Chondrocyte (in vitro differentiated cells): ENCODE results near the gene PDE2A. TPM values are rescaled to one million over a fixed set of nuclear protein-coding genes. Genes with fewer than 3 reads are reported as not detected.

Experiments used
- DNase-seq: peaks from one replicate; pipeline ENCODE4 v3.0.0; 2021; ENCODE audit warnings: mixed read lengths, low spot score
- H3K27ac Mint-ChIP-seq: one replicate; pipeline ENCODE4 v1.8.0; 2021; ENCODE audit warnings: mild to moderate bottlenecking, moderate library complexity, mixed read lengths; ENCODE audit not compliant: unreplicated experiment
- H3K27me3 Mint-ChIP-seq: 2 replicates; pipeline ENCODE4 v1.8.0; 2021; ENCODE audit warnings: low read depth, mixed read lengths
- H3K36me3 Mint-ChIP-seq: 2 replicates; pipeline ENCODE4 v1.8.0; 2021; ENCODE audit warnings: low read depth, mixed read lengths
- H3K4me1 Mint-ChIP-seq: 2 replicates; pipeline ENCODE4 v1.8.0; 2021; ENCODE audit warnings: low read depth, mild to moderate bottlenecking, mixed read lengths
- H3K4me3 Mint-ChIP-seq: one replicate; pipeline ENCODE4 v1.8.0; 2021; ENCODE audit warnings: mild to moderate bottlenecking, moderate library complexity, mixed read lengths; ENCODE audit not compliant: unreplicated experiment
- H3K9me3 Mint-ChIP-seq: 2 replicates; pipeline ENCODE4 v1.8.0; 2021; ENCODE audit warnings: low read depth, mixed read lengths
- CTCF ChIP-seq: fragments of 200-600 bp; sonication (generic); IDR thresholded peaks from 2 replicates; pipeline ENCODE4 v1.5.0; 2021; ENCODE audit warnings: antibody characterized with exemption, mild to moderate bottlenecking, moderate library complexity
- total RNA-seq: library from RNA; stranded (reverse); gene quantifications from 3 replicates; pipeline ENCODE4 v1.2.1, GENCODE V29; 2021

PDE2A gene
- total RNA-seq, 1 donor from 2014 or later = not detected

- H3K36me3 Mint-ChIP-seq = no peaks in the 10 kb centered on the region
Observed at GRCh38 chr11:72655014-72655413, 19.2 kb downstream of the PDE2A start.

DNA sequence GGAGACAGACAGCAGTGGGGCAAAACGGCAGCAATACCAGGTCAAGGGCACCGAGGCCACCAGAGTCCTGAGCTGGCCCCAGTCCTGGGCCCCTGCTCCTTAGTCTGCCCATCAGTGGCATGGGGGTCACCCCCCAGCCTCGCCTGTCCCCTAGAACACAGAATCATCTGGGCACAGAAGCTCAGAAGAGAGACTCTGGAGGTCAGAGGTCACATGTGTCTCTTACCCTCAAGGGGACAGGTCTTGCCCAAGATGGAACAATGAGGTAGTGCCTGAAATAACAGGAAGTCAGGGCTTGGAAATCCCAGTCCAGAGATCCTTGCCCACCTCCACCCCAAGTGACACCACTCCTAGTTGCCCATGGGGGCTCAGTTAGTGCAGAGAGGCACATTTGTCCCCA, 20.6 kb downstream of the PDE2A start:
- no peak for DNase-seq
- Mint-ChIP-seq H3K4me1 (no peaks in the 10 kb centered on the region), H3K9me3 (no peaks in the 10 kb centered on the region), H3K36me3 (no peaks in the 10 kb centered on the region), H3K27me3 (peaks cover 21% of the 10 kb centered on the region), H3K4me3 (no peak overlapping the region), H3K27ac (no peak overlapping the region)
- TF ChIP-seq CTCF = no peak

More at GRCh38 chr11:72655014-72655413, 19.2 kb downstream of the PDE2A start:
- no peak overlapping the region for H3K27ac Mint-ChIP-seq
- no peak overlapping the region for H3K4me3 Mint-ChIP-seq
- TF ChIP-seq CTCF = no peak
- DNase-seq = no peak
- no peaks in the 10 kb centered on the region for H3K4me1 Mint-ChIP-seq
- peaks cover 33% of the 10 kb centered on the region for H3K27me3 Mint-ChIP-seq
- H3K9me3 Mint-ChIP-seq = no peaks in the 10 kb centered on the region

DNA sequence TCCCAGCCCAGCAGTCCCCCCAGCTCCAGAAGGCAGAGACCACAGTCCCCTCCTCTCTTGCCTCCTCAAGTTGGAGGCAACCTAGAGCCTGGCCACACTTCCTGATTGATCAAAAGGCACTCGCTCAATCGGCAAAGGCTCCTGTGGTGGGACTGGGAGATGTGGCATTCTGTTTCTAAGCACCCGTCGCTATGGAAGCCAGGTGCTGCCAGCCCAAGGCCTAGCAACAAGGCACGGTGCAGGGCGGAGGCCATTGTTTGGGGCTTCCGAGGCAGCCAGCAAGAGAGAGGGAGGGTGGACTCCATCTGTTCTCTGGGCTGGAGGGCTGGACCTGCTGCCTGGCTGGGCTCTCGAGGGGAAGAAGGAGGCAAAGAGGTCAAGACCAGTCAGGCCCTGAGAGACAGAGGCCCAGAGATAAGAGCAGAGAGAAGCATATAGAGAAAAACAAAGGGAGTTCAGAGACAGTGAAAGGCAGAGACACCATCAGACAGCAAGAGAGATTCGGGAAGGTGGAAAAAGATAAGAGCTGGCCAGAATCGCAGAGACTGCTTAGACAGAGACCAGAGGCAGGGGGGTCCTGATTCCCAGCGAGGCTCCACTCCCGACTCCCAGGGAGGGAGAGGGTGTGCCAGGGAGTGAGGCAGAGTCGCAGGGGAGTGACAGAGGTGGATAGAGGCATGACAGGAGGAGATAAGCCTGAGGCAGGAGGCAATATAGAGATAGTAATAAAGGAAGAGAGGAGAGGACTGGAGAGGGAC, 21.2 kb downstream of the PDE2A start:
- no peak for TF ChIP-seq CTCF
- DNase-seq = no peak
- no peaks in the 10 kb centered on the region for H3K36me3 Mint-ChIP-seq
- H3K9me3 Mint-ChIP-seq = no peaks in the 10 kb centered on the region
- H3K4me1 Mint-ChIP-seq = no peaks in the 10 kb centered on the region
- H3K27me3 Mint-ChIP-seq = peaks cover 16% of the 10 kb centered on the region
- no peak overlapping the region for H3K4me3 Mint-ChIP-seq
- no peak overlapping the region for H3K27ac Mint-ChIP-seq

DNA sequence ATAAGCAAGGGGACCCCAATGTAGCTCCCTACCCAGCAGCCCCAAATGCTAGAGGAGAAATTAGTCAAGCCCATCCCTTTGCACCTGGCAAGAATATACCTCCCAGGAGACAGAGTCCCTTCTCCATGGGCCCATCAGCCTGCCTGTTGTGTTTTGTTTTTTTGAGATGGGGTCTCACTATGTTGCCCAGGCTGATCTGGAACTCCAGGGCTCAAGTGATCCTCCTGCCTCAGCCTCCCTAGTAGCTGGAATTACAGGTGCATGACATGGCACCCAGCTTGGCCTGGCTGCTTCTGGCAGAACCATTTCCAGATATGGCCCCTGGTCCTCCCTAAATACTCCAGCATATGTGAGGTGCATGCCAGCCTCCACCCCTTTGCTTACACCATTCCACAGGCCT, 22.1 kb downstream of the PDE2A start:
- no peaks in the 10 kb centered on the region for H3K4me1 Mint-ChIP-seq
- no peak for TF ChIP-seq CTCF
- peaks cover 16% of the 10 kb centered on the region for H3K27me3 Mint-ChIP-seq
- H3K36me3 Mint-ChIP-seq = no peaks in the 10 kb centered on the region
- no peak overlapping the region for H3K4me3 Mint-ChIP-seq
- H3K27ac Mint-ChIP-seq = no peak overlapping the region
- no peak for DNase-seq
- H3K9me3 Mint-ChIP-seq = no peaks in the 10 kb centered on the region

DNA sequence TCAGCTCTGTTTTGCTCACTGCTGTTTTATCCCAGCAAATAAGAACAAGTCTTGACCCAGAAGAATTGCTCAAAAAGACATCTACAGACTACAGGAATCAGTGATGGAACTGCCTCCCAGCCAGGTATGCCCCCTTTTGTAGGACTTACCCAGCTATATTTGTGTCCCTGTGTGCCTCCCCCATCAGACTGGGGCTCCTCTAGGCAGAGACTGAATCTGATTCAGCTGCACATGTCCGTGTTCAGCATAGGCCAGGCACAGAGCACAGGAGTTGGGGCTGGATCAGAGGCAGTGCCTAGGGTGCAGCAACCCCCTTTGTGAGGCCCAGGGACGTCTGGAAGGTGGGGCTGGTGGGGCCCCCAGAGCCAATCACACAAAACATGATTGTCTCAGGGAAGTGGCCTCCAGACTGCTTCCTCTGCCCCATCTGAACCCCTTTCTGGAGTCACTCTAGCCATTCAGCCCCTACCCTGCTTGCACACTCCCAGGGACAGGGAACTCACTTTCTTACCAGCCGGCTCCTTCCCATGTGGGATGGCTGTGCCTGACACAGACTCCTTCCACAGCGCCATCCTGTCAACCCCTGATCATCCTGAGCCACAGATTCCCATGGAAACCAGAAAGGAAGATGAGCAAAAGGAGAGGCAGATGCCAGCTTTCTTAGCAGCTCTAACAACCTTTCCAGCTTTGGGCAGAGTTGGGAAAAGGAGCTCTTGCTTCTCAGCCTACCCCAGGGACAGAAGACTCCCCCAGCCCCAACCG, 24.8 kb downstream of the PDE2A start:
- Mint-ChIP-seq H3K36me3 (no peaks in the 10 kb centered on the region), H3K4me1 (no peaks in the 10 kb centered on the region), H3K27ac (no peak overlapping the region), H3K27me3 (peaks cover 14% of the 10 kb centered on the region), H3K4me3 (no peak overlapping the region), H3K9me3 (no peaks in the 10 kb centered on the region)
- DNase-seq = no peak
- TF ChIP-seq CTCF = no peak
